Bronchial epithelial cell (primary cell): ENCODE data around the gene PRRT1B. TPM values are rescaled to one million over a fixed set of nuclear protein-coding genes. Genes with fewer than 3 reads are reported as not detected.

Source experiments
- DNase-seq: peaks from one replicate; pipeline ENCODE4 v3.0.0-alpha.2; 2010; ENCODE audit warnings: low read depth
- FAIRE-seq: peaks from 2 replicates; lab custom pipeline; 2011; peaks lifted over from hg19 to GRCh38; lab: Jason Lieb, UNC
- H3K27me3 ChIP-seq: 2 replicates; pipeline ENCODE4 v1.5.1; 2011; ENCODE audit warnings: low read length; ENCODE audit not compliant: control insufficient read depth, insufficient read depth
- H3K36me3 ChIP-seq: 2 replicates; pipeline ENCODE4 v1.5.1; 2011; ENCODE audit warnings: low read length; ENCODE audit not compliant: control insufficient read depth, insufficient read depth
- H3K4me3 ChIP-seq: 2 replicates; pipeline ENCODE4 v1.5.1; 2011; ENCODE audit warnings: mild to moderate bottlenecking, low read depth, low read length, control low read depth
- total RNA-seq: library from RNA; depleted of rRNA; stranded (reverse); fragments of >200 nt; gene quantifications from 2 replicates; pipeline ENCODE4 v1.2.1, GENCODE V29; 2014
- TF ChIP-seq, protein P1 (sequence below): IDR thresholded peaks from 2 replicates; pipeline ENCODE4 v1.5.1; 2011; ENCODE audit warnings: mild to moderate bottlenecking, moderate library complexity, low read length, control low read depth, inconsistent platforms; ENCODE audit not compliant: insufficient read depth, severe bottlenecking

The PRRT1B gene
- total RNA-seq, 1 donor from 2014 or later, result not detected

- FAIRE-seq, result no peak
- H3K36me3 ChIP-seq, result peaks cover 13% of the 10 kb centered on the region
Observed at GRCh38 chr9:131603711-131604439, 58.6 kb downstream of the PRRT1B start.

DNA sequence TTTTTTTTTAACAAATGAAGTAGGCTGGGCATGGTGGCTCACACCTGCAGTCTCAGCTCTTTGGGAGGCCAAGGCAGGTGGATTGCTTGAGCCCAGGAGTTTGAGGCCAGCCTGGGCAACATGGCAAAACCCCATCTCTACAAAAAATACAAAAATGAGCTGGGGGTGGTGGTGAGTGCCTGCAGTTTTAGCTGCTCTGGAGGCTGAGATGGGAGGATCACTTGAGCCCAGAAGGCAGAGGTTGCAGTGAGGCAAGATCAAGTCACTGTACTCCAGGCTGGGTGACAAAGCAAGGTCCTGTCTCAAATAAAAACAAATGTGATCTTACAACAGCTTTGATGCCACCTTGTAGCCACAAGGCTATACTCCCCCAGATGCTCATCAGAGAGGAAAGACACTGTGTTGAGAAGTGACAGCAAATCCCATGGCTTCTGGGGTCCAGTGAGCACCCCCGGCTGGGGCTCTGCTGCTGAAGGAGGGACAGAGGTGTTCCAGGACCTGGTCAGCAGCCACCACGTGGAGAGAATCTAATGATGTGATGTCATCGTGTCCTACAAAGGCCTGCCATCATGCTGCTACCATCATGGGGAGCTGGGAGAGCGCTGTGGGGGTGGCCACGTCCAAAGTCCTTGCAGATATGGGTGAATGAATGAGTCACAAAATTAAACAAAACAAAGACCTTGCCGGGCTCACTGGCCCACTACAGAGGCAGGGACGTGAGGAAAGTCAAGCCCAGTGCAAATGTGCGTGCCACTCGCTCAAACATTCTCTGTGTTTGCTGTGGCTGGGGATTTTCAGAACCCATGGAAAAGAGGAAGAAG, 60.7 kb downstream of the PRRT1B start:
- Histone ChIP-seq H3K36me3 (peaks cover 11% of the 10 kb centered on the region), H3K27me3 (no peaks in the 10 kb centered on the region), H3K4me3 (no peak overlapping the region)
- no peak for FAIRE-seq
- TF ChIP-seq, protein P1, sequence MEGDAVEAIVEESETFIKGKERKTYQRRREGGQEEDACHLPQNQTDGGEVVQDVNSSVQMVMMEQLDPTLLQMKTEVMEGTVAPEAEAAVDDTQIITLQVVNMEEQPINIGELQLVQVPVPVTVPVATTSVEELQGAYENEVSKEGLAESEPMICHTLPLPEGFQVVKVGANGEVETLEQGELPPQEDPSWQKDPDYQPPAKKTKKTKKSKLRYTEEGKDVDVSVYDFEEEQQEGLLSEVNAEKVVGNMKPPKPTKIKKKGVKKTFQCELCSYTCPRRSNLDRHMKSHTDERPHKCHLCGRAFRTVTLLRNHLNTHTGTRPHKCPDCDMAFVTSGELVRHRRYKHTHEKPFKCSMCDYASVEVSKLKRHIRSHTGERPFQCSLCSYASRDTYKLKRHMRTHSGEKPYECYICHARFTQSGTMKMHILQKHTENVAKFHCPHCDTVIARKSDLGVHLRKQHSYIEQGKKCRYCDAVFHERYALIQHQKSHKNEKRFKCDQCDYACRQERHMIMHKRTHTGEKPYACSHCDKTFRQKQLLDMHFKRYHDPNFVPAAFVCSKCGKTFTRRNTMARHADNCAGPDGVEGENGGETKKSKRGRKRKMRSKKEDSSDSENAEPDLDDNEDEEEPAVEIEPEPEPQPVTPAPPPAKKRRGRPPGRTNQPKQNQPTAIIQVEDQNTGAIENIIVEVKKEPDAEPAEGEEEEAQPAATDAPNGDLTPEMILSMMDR, result no peak
- no peak for DNase-seq

More at GRCh38 chr9:131603711-131604439, 58.6 kb downstream of the PRRT1B start:
- DNase-seq, result no peak
- TF ChIP-seq, protein P1, result no peak
- Histone ChIP-seq H3K4me3 (no peak overlapping the region), H3K27me3 (no peaks in the 10 kb centered on the region)

GRCh38 chr9:131606896-131607567, 61.7 kb downstream of the PRRT1B start:
- no peak for DNase-seq
- no peaks in the 10 kb centered on the region for H3K27me3 ChIP-seq
- no peak for FAIRE-seq
- peaks cover 11% of the 10 kb centered on the region for H3K36me3 ChIP-seq
- TF ChIP-seq, protein P1, result no peak
- no peak overlapping the region for H3K4me3 ChIP-seq

GRCh38 chr9:131607591-131607990, 62.3 kb downstream of the PRRT1B start:
- no peaks in the 10 kb centered on the region for H3K27me3 ChIP-seq
- peaks cover 10% of the 10 kb centered on the region for H3K36me3 ChIP-seq
- no peak for DNase-seq
- no peak overlapping the region for H3K4me3 ChIP-seq
- TF ChIP-seq, protein P1, result no peak
- FAIRE-seq, result no peak

GRCh38 chr9:131608493-131609037, 63.2 kb downstream of the PRRT1B start:
- DNase-seq, result peak; percentile 86
- peak; percentile 68 for FAIRE-seq
- Histone ChIP-seq H3K4me3 (no peak overlapping the region), H3K36me3 (peaks cover 8% of the 10 kb centered on the region), H3K27me3 (no peaks in the 10 kb centered on the region)
- TF ChIP-seq, protein P1, result no peak

Other genes with a start within 250 kb of the PRRT1B start
- 20.0 and 33.3 TPM in 2 replicates for gene PRRC2B, start 151.4 kb upstream of the PRRT1B start, total RNA-seq
- gene POMT1, start 42.6 kb upstream of the PRRT1B start, total RNA-seq, result 13.7 and 16.3 TPM in 2 replicates
- 15.0 and 16.1 TPM in 2 replicates for gene UCK1, start 14.3 kb upstream of the PRRT1B start, total RNA-seq
- gene RAPGEF1, start 194.6 kb downstream of the PRRT1B start, total RNA-seq, result 16.5 and 19.2 TPM in 2 replicates